ENCODE results near the gene MROH2A.

Gene MROH2A

DNA sequence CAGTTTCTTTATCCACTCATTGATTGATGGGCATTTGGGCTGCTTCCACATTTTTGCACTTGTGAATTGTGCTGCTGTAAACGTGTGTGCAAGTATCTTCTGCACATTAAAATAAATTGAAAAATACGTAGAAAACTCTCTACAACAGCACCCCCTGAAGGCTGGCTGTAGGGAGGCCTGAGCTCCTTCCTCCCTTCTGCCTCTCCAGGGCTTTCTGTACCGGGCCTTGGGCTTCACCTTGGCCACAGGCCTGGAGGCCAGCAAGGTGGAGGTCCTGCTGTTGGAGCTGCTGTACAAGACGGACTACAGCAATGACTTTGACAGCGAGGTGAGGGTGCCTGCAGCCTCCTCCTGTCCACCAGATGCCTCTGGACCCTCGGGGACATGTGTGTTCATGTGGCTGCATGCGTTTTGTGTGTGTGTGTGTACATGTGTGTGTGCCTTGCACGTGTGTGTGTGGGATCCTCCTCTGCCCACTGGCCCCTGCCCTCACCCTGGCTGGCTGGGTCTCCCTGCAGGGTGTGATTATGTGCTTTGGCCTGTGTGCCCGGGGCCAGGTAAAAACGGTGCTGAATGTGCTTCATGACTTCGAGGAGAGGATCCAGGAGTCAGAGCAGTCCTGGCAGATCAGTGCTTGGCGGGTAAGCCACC lies 29.2 kb downstream of the MROH2A start:
- no peak overlapping the region for H3K27ac ChIP-seq
- no peak for DNase-seq (ENCODE audit: low spot score)
- TF ChIP-seq, protein P1, sequence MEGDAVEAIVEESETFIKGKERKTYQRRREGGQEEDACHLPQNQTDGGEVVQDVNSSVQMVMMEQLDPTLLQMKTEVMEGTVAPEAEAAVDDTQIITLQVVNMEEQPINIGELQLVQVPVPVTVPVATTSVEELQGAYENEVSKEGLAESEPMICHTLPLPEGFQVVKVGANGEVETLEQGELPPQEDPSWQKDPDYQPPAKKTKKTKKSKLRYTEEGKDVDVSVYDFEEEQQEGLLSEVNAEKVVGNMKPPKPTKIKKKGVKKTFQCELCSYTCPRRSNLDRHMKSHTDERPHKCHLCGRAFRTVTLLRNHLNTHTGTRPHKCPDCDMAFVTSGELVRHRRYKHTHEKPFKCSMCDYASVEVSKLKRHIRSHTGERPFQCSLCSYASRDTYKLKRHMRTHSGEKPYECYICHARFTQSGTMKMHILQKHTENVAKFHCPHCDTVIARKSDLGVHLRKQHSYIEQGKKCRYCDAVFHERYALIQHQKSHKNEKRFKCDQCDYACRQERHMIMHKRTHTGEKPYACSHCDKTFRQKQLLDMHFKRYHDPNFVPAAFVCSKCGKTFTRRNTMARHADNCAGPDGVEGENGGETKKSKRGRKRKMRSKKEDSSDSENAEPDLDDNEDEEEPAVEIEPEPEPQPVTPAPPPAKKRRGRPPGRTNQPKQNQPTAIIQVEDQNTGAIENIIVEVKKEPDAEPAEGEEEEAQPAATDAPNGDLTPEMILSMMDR (conservative IDR thresholded peaks at IDR 0.05; ENCODE audit: low read depth) = no peak
- POLR2A ChIA-PET (ENCODE audit: low non-redundant PET) = no interaction called here
- CTCF ChIA-PET = no interaction called here

DNA sequence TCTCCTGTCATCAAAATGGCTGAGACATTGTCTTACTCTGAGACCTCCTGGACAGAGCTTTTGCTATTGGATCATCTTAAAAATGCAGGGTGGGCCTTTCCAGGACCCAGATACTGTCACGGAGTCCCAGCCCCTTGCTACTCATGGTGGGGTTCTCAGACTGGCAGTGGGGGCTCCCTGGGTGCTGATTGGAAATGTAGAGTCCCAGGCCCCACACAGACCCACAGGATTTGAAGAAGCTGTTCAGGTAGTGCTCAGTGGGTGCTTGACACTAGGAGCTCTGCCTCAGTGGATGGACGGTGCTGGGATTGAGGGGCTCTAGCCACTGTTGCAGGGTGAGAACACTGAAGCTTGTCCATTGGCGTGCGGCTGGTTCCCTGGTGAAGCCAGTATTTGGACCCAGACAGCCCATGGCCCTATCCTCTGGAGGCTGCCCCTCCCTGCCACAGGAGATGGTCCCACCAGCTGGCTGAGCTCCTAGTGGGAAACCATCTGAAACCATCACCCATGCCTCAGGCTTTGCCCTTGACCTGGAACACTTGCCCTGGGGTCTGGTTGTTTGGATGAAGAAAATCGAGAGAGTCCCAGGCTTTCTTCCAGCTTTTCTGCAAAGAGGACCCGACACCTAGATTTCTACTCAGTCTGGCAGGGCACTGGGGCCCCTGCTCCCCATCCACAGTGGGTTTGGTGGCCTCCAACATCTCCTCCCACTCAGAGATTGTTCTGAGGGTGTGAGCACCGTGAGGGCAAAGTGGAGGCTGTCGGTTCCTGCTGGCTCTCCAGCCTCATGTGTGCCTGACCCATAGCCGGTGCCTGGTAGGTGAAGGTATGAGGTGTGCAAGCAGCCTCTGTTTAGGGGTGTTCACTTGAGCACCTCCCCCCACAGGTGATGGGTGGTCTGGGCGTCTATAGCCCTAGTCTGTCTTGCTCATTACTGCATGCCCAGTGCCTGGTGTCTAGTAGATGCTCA lies 30.1 kb downstream of the MROH2A start:
- no peak for DNase-seq (ENCODE audit: low spot score)
- ChIA-PET CTCF (no interaction called here), POLR2A (ENCODE audit: low non-redundant PET) (no interaction called here)
- TF ChIP-seq, protein P1 (conservative IDR thresholded peaks at IDR 0.05; ENCODE audit: low read depth) = no peak
- no peak overlapping the region for H3K27ac ChIP-seq

DNA sequence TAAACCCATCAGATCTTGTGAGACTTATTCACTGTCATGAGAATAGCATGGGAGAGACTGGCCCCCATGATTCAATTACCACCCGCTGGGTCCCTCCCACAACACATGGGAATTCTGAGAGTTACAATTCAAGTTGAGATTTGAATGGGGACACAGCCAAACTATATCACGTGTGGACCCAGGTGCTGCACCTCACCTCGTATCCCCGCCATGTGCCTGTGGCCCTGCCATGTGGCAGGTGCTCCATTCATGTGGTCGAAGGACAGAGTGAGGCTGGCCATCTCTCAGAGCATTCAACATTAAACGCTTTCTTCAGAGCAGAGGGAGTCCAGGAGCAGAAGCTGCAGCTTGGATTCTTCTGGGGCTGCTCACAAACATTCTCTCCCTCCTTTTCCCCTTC lies 32.3 kb downstream of the MROH2A start:
- DNase-seq (ENCODE audit: low spot score) = no peak
- ChIA-PET CTCF (no interaction called here), POLR2A (ENCODE audit: low non-redundant PET) (no interaction called here)
- TF ChIP-seq, protein P1 (conservative IDR thresholded peaks at IDR 0.05; ENCODE audit: low read depth) = no peak
- H3K27ac ChIP-seq = no peak overlapping the region

DNA sequence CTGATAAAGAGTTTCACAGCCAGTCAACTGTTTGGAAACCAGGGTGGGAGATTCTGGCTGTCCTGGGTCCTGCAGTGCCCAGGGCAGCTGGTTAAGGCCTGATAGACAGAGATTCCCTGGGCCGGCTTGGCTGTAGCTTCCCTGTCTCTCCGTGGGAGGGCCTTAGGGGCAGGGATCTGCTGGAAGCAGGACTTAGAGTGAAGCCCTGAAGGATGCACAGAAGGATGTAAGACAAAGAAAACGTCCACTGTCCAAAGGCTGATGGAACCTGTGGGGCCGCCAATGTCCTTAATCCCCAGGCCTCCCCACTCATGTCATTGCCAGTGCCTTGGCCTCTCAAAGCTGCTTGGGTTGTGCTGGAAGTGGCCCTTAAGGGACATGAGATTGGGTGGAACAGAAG lies 33.0 kb downstream of the MROH2A start:
- ChIA-PET CTCF (no interaction called here), POLR2A (ENCODE audit: low non-redundant PET) (no interaction called here)
- DNase-seq (ENCODE audit: low spot score) = no peak
- TF ChIP-seq, protein P1 (conservative IDR thresholded peaks at IDR 0.05; ENCODE audit: low read depth) = no peak
- no peak overlapping the region for H3K27ac ChIP-seq

DNA sequence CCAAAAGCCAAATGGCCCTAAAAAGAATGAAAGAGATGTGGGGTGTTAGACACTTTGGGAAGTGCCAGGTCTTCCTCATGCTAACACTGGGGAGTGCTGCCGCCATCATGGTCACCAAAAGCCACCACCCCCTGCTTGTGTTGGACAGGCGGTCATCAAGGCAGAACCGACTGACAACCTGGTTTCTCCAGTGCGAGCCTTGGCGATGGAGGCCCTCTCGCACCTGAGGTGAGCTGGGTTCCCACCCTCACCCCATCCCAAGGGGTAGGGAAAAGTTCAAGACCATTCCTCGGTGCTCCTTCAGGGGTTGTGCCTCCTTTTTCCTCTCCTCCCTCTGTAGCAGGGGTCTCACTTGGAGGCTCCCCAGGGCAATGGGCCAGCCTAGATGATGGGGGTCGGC lies 33.6 kb downstream of the MROH2A start:
- H3K27ac ChIP-seq = no peak overlapping the region
- CTCF ChIA-PET = no interaction called here
- DNase-seq (ENCODE audit: low spot score) = no peak
- POLR2A ChIA-PET (ENCODE audit: low non-redundant PET) = no interaction called here
- TF ChIP-seq, protein P1 (conservative IDR thresholded peaks at IDR 0.05; ENCODE audit: low read depth) = no peak

DNA sequence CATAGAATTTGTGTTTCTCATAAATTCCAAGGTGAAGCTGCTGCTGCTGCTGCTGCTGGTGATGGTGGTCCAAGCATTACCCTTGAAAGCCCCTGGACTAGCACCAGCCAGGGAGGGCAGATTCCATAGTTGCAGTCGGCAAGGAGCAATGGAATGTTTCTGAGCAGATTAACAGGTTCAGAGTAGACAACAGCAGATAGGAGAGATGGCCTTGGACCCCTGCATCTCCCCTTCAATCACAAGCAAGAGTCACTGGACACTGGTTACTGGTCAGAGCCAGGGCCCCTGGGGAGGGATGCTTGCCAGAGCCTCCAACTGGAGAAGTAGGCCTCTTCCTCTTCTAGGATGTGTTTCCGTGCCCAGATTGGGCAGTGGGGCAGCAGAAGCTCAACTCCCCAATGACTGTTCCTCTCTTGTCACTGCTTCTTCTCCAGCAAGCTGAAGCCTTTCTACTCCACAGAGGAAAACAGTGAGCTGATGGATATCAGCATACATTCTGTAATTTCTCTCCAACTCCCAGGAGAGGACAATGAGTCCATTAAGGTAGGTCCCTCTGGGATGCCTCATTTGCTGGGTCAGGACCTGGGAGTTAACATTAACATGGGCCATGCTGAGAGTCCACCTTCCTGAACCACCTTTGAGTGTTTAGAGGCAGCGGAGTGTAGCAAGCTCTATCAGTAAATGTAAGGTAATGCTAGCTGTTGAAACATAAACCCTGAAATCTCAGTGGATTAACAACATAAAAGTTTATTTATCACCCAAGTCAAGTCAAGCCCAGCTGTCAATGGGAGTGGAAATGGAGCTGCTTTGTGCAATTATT lies 35.3 kb downstream of the MROH2A start:
- TF ChIP-seq, protein P1 (conservative IDR thresholded peaks at IDR 0.05; ENCODE audit: low read depth) = no peak
- no peak for DNase-seq (ENCODE audit: low spot score)
- ChIA-PET CTCF (no interaction called here), POLR2A (ENCODE audit: low non-redundant PET) (no interaction called here)
- H3K27ac ChIP-seq = no peak overlapping the region

Data from RWPE1 (cell line).